ENCODE results near the gene ATG10. TPM values are rescaled to one million over a fixed set of nuclear protein-coding genes. Genes with fewer than 3 reads are reported as not detected.

ATG10 gene
- total and polyA plus RNA-seq, 2 of the 8 experiments (the other 6 are each of a cell fraction or from before 2014, with no cell fraction given) = 3.7 to 8.8 TPM

- no peak for FAIRE-seq
- H4K20me1 ChIP-seq (replicated peaks in 1 of 2; ENCODE audit: control insufficient read depth in 1 of 2, insufficient read depth in 2 of 2, low read length in 2 of 2) = no peaks in the 10 kb centered on the region
- no peaks in the 10 kb centered on the region for H3K9me3 ChIP-seq (ENCODE audit: insufficient read depth in 2 of 2, low read depth in 1 of 2, low read length in 1 of 2)
- H3K4me3 ChIP-seq (ENCODE audit: extremely low read depth in 1 of 4, insufficient read depth in 2 of 4, low read depth in 3 of 4, low read length in 4 of 4) = peak overlapping the region; percentile 98 to 100 (median 99)
- no peak overlapping the region for H2AFZ ChIP-seq (ENCODE audit: low read length)
- H2BK20ac ChIP-seq (ENCODE audit: low read length) = no peak overlapping the region
- ChIA-PET CTCF (ENCODE audit: partially characterized antibody) (no interaction called here), POLR2A (ENCODE audit: partially characterized antibody) (interaction anchor here (0.6 to 6.7 kb wide), 21 partner anchors 8 to 1194 kb away, joined by 3 to 120 read pairs (median 5); partner anchors contain the start of gene VCAN)
- H3K14ac ChIP-seq (ENCODE audit: insufficient read length) = no peak overlapping the region
- H3K79me2 ChIP-seq (ENCODE audit: control insufficient read depth in 1 of 2, insufficient read depth in 2 of 2, low read length in 2 of 2) = peaks cover 5 to 19% of the 10 kb centered on the region in 2 experiments; a peak in 3 of 4 replicates
- H3K27ac ChIP-seq (ENCODE audit: low read depth, low read length) = peak overlapping the region; percentile 92
- H3K9ac ChIP-seq (replicated peaks in 1 of 4; ENCODE audit: extremely low read depth in 1 of 4, low read depth in 3 of 4, low read length in 3 of 4) = peak overlapping the region; percentile 97 to 99 (median 98)
- peak overlapping the region; percentile 52 to 83 for H3K4me2 ChIP-seq (ENCODE audit: insufficient read depth in 1 of 2, low read depth in 2 of 2, low read length in 2 of 2)
- TF ChIP-seq CTBP2 (IDR thresholded peaks at IDR 0.05; ENCODE audit: borderline replicate concordance, insufficient read depth, insufficient read length, low read length) (no peak), POLR2A (IDR thresholded peaks at IDR 0.05; ENCODE audit: control extremely low read depth in 1 of 2, low read depth in 2 of 2, low read length in 2 of 2) (peak in 1 of 2 experiments; percentile 44; a peak in 2 of 3 replicates)
- peaks cover 15 to 36% (median 22%) of the 10 kb centered on the region in 4 experiments for H3K36me3 ChIP-seq (ENCODE audit: control insufficient read depth in 2 of 4, insufficient read depth in 4 of 4, low read length in 3 of 4)
- H3K27me3 ChIP-seq (replicated peaks in 1 of 4; ENCODE audit: control insufficient read depth in 3 of 4, extremely low read depth in 1 of 4, insufficient read depth in 3 of 4, low read length in 3 of 4) = no peaks in the 10 kb centered on the region
- peak overlapping the region; percentile 58; the same call in 1 of the 2 replicates for H2AK5ac ChIP-seq (ENCODE audit: low read depth, low read length)
- peak overlapping the region; percentile 42 for H3K18ac ChIP-seq (ENCODE audit: extremely low read depth, low read length)
- H4K5ac ChIP-seq (ENCODE audit: insufficient read length, low read depth, low read length) = peak overlapping the region; percentile 45
- H4K91ac ChIP-seq (replicated peaks; ENCODE audit: insufficient read length, low read length) = peak overlapping the region; percentile 4
- peak overlapping the region; percentile 82 for H3K56ac ChIP-seq (replicated peaks; ENCODE audit: insufficient read length, low read depth, low read length)
- 3% methylated on average over 15 of the region's 15 CpGs; no CpG with 5 or more reads in 1 of the 2 experiments for WGBS, 2 experiments (ENCODE audit: extremely low coverage in 1 of 2, insufficient coverage in 1 of 2, insufficient read length in 1 of 2, insufficient replicate concordance in 2 of 2, low coverage in 1 of 2, low lambda C conversion rate in 2 of 2, missing lambda C conversion rate in 1 of 2)
- peak overlapping the region; percentile 83 for H2BK120ac ChIP-seq (replicated peaks; ENCODE audit: low read depth, low read length)
- H2BK12ac ChIP-seq (ENCODE audit: low read depth, low read length) = no peak overlapping the region
- H2BK5ac ChIP-seq (ENCODE audit: low read depth, low read length) = peak overlapping the region; percentile 92
- peak overlapping the region; percentile 9 for H3K23ac ChIP-seq (ENCODE audit: insufficient read length)
- H3K4me1 ChIP-seq (replicated peaks in 1 of 4; ENCODE audit: control insufficient read depth in 3 of 4, insufficient read depth in 4 of 4, low read length in 3 of 4) = peaks cover 3 to 7% (median 7%) of the 10 kb centered on the region in 4 experiments; a peak in 6 of 7 replicates
- H3K4ac ChIP-seq (replicated peaks; ENCODE audit: insufficient read length, low read depth, low read length) = peak overlapping the region; percentile 63
- peak overlapping the region; percentile 60; the same call in 1 of the 2 replicates for H4K8ac ChIP-seq (ENCODE audit: extremely low read depth, insufficient read depth, low read length)
- H3K79me1 ChIP-seq (ENCODE audit: low read depth, low read length) = no peaks in the 10 kb centered on the region; the same call in 1 of the 2 replicates
- no peak overlapping the region for H2BK15ac ChIP-seq (ENCODE audit: low read length)
- peaks cover 5% of the 10 kb centered on the region; the same call in 1 of the 2 replicates for H3K23me2 ChIP-seq (ENCODE audit: low read depth, low read length)
- DNase-seq (ENCODE audit: low read depth in 1 of 2, low spot score in 2 of 2) = no peak
Measured at GRCh38 chr5:82277613-82277986, 305.8 kb downstream of the ATG10 start.

Measured in H1 (cell line).